Measurements from ENCODE around the gene NDST1.

DNA sequence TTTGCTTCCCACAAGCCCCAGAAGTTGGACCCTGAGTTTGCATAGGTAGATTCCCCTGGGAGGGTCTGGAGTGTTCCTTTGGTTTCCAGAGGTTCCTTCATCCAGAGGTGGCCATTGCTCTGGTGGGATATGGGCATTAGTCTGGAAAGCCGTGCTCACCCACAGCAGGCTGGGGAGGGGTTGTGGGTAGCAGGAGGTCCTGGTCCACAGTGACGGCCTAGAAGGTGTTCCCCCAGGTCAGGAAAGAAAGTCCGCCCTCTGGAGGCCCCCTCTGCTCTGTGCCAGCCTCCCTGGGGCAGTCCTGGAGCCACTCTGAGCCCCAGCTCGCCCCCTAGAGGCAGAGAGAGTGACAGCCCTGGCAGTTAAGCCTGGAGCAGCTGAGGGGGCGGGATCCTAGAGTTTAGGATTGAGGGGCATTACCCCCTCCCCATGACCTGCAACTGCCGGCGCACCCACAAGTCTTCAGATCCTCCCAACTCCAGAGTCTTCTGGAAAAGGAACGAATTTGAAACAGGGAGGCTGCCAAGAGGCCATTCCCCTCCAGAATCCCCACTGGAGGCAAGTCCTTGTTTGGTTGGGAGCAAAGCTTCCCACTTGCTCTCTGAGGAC is 36.8 kb downstream of the NDST1 start:
- TF ChIP-seq CTCF (IDR thresholded peaks at IDR 0.05) (peak; percentile 70 to 83 (median 75)), POLR2A (IDR thresholded peaks at IDR 0.05) (no peak)
